HUES64 (cell line): ENCODE results near the gene CASQ2.

Experiments
- H3K27ac ChIP-seq: 2 replicates; pipeline ENCODE4 v1.7.0; 2013; ENCODE audit warnings: low read depth, low read length, inconsistent platforms
- H3K27me3 ChIP-seq: 2 replicates; pipeline ENCODE4 v1.6.1; 2013; ENCODE audit warnings: mild to moderate bottlenecking, low read length; ENCODE audit not compliant: insufficient read depth
- H3K36me3 ChIP-seq: 2 replicates; pipeline ENCODE4 v1.6.1; 2013; ENCODE audit warnings: mild to moderate bottlenecking, low read length; ENCODE audit not compliant: insufficient read depth
- H3K4me1 ChIP-seq: 2 replicates; pipeline ENCODE4 v1.6.1; 2013; ENCODE audit warnings: mild to moderate bottlenecking, low read length, moderate library complexity; ENCODE audit not compliant: insufficient read depth
- H3K4me3 ChIP-seq: 2 replicates; pipeline ENCODE4 v1.5.1; 2013; ENCODE audit warnings: mild to moderate bottlenecking, low read length, moderate library complexity
- H3K9ac ChIP-seq: 2 replicates; pipeline ENCODE4 v1.6.1; 2013; ENCODE audit warnings: mild to moderate bottlenecking, low read depth, low read length
- H3K9me3 ChIP-seq: 2 replicates; pipeline ENCODE4 v1.6.1; 2013; ENCODE audit warnings: low read depth, low read length; ENCODE audit not compliant: insufficient read depth
- WGBS: fragments of 150-250, 120-280 bp; methylation state at CpG from one replicate; pipeline ENCODE4 v1.1.7; 2013; ENCODE audit warnings: missing lambda C conversion rate; 5-methylcytosine and 5-hydroxymethylcytosine counted together

The CASQ2 gene

DNA sequence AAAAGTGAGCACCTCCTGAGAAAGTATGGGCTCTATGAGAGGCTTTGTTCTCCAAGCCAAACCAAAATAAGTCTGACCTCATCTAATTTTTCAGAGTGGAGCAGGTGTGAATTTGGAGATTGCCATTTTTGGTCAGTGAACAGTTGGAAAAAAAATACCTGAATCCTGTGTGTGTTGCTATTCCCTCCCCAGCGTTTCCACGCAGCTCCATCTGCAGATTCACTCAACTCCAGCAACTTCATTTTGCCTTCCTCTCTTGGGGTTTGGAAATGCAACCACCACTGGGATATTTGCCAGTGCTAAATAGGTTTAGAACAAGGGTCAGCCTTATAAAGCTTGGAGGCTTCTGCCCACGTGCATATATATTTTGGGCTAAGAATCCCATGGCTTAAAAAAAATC is 11.2 kb downstream of the CASQ2 start:
- Histone ChIP-seq H3K4me3 (no peak overlapping the region), H3K4me1 (no peaks in the 10 kb centered on the region), H3K9ac (no peak overlapping the region), H3K36me3 (no peaks in the 10 kb centered on the region), H3K9me3 (peaks cover 6% of the 10 kb centered on the region; the same call in 1 of the 2 replicates), H3K27ac (no peak overlapping the region), H3K27me3 (no peaks in the 10 kb centered on the region)
- 89% methylated on average over 2 of the region's 3 CpGs for WGBS

DNA sequence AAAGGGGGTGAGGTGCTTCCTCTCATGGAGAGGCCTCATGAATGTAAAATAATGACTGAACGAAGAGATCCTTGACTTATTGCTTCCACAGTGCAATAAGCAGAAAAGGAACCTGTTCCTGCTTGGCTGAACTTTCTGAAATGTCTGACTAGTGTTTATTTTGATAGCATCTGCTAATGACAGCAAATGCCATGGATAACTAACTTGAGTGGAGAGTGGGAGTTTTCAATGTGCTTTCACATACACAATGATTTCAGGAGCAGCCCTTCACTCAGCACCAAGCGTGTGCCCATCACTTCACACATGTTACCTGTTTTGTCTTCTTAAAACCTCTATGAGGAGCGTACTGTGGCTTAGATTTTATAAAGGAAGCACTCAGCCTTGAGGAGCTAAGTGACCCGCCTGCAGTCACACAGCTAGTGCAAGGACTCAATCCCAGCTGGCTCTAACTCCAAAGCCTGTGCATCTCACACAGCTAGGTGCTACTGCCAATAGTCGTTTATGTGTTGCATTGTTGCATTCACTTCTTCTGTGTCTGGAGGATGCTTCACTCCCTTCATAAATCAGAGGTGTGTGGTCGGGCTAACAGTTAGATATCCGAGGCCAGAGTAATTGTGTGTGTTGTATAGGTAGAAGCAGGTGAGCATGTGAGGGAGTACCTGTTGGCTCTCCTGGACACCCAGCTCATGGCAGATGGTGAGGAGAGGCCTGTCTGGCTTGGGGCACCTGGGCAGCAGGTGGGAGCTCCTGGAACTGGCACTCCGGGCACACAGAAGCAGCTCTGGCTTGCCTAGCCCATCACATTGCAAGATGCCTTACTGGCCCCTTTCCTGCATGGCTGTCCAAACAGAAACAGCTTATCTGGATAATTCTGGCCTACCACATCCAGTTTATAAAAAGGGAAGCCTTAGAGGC is 12.8 kb downstream of the CASQ2 start:
- Histone ChIP-seq H3K4me3 (no peak overlapping the region), H3K4me1 (no peaks in the 10 kb centered on the region), H3K27ac (no peak overlapping the region), H3K27me3 (no peaks in the 10 kb centered on the region), H3K9me3 (peaks cover 6% of the 10 kb centered on the region; the same call in 1 of the 2 replicates), H3K36me3 (no peaks in the 10 kb centered on the region), H3K9ac (no peak overlapping the region)
- 92% methylated on average over 8 of the region's 8 CpGs for WGBS

DNA sequence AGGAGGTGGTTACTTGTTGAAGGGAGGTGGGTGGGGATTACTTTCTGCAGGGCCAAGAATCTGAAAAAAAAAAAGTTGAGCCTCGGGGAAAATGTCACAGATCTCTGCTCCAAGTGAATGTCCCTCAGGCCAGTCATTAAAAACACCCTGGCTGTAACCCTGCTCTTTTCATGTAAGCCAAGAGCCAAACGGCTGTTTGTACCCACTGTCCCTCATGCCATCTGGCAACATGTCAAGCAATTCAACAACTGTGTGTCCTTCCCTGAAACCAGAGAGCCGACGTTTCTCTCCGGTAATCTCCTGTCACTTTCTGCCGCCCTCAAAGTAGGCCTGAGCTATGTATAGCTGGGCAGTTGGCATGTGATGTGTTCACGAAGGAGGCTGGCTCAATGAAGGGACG is 14.7 kb downstream of the CASQ2 start:
- H3K27ac ChIP-seq, result no peak overlapping the region
- no peaks in the 10 kb centered on the region for H3K4me1 ChIP-seq
- H3K9me3 ChIP-seq, result no peaks in the 10 kb centered on the region
- no peaks in the 10 kb centered on the region for H3K27me3 ChIP-seq
- H3K4me3 ChIP-seq, result no peak overlapping the region
- no peak overlapping the region for H3K9ac ChIP-seq
- H3K36me3 ChIP-seq, result no peaks in the 10 kb centered on the region
- 82% methylated on average over 8 of the region's 8 CpGs for WGBS

DNA sequence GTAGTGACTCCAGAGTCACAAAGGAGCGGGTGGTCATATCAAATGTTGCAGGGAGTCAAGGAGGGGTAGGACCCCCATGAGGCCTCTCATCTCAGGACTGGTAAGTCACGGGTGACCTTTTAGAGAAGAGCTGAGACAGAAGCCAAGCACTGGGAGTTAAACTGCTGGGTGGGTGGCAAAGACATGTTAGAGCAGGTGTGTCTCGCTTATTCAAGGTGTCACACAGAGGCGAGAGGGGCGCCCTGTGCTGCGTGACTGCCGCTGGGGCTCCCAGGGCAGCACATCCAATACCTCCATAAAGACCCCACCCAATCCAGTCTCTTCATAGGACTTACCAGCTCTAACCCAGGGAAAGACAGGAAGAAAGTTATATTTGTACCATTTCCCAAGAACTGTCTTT is 15.2 kb downstream of the CASQ2 start:
- no peak overlapping the region for H3K9ac ChIP-seq
- H3K4me3 ChIP-seq, result no peak overlapping the region
- no peak overlapping the region for H3K27ac ChIP-seq
- WGBS, result 82% methylated on average over 7 of the region's 7 CpGs
- H3K4me1 ChIP-seq, result peaks cover 5% of the 10 kb centered on the region; the same call in 1 of the 2 replicates
- no peaks in the 10 kb centered on the region for H3K9me3 ChIP-seq
- H3K36me3 ChIP-seq, result no peaks in the 10 kb centered on the region
- H3K27me3 ChIP-seq, result no peaks in the 10 kb centered on the region

DNA sequence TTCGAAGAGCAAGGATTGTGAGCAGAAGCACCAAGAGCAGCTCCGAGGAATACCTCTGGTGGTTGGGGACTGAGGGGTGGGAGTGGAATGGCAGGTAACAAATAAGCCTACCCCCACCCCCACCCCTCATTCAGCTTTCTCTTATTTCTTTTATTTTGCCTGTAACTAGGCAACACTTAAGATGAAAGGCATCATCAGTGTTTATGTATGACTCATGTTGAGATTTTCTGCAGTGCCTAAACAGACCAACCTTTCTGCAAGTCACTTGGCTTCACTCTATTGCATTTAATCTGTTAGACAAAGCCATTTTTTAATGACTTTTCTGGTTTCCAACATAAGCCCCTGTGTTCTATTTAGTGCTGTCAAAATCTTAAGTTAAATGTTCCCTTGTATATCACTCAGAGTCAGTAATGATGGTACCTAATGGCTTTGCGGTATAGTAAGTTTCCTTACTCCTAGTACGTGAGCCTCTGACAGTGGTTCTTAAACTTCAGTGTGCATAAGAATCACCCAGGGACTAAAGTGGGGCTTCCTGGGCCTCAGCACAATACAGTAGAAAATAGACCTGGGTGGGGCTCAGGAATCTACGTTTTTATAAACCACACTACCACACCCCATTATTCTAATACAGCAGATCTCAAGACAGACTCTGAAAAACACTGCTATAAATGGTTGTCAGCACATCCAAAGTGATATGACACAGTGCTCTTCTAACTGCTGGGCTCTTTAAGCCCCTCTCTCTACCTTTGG is 19.9 kb downstream of the CASQ2 start:
- Histone ChIP-seq H3K9me3 (no peaks in the 10 kb centered on the region), H3K27ac (no peak overlapping the region), H3K27me3 (no peaks in the 10 kb centered on the region), H3K4me1 (peaks cover 10% of the 10 kb centered on the region; the same call in 1 of the 2 replicates), H3K36me3 (no peaks in the 10 kb centered on the region), H3K4me3 (no peak overlapping the region), H3K9ac (no peak overlapping the region)
- WGBS, result 65% methylated on average over 4 of the region's 5 CpGs

DNA sequence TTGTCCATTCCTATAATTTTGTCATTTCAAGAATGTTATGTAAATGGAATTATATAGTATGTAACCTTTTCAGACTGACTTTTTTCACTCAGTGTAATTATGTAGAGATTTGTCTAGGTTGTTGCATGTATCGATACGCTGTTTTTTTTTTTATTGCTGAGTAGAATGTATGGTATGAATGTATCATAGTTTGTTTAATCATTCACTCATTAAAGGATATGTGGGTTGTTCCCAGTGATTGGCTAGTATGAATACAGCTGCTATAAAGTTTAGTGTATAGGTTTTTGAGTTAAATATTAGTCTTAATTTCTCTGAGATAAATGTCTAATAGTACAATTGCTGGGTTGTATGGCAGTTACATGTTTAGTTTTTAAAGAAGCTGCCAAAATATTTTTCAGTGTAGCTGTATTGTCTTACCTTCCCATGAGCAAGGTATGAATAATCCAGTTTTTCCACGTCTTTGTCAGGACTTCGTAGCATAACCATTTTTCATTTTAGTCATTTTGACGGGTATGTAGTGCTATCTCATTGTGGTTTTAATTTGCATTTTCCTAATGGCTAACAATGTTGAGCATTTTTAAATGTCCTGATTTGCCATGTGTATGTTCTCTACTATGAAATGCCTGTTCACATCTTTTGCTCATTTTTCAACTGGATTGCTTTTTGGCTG is 22.4 kb downstream of the CASQ2 start:
- Histone ChIP-seq H3K27ac (no peak overlapping the region), H3K27me3 (no peaks in the 10 kb centered on the region), H3K4me3 (no peak overlapping the region), H3K9me3 (no peaks in the 10 kb centered on the region), H3K36me3 (no peaks in the 10 kb centered on the region), H3K9ac (no peak overlapping the region), H3K4me1 (peaks cover 10% of the 10 kb centered on the region; the same call in 1 of the 2 replicates)
- 91% methylated on average over 5 of the region's 5 CpGs for WGBS

DNA sequence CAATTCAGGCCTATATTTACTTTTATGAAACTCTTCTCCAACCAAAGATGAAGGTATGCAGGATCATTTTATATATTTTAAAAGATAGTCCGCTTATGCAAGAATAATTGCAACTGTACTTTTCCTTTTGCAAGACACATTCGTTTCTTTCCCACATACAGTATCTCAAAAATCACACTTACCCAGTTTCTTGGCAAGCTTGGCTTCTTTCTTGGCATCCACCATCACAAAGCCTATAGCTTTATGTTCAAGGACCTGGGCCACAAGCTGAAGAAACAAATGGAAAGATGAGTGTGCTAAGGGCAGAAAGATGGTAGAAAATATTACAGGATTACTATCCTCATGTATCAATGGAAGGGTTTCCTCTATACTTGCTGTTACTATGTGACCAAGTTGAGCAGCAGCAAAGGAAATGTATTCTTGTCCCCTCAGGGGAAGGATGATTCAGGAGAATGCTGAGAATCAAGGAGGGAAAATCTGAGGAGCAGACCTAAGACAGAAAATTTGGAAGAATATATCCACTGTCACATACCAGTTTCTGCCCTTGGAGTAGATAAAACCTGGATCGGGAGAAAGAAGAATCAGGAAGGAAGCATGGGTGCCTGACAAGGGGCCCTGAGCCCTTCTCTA is 23.8 kb downstream of the CASQ2 start:
- H3K9me3 ChIP-seq, result no peaks in the 10 kb centered on the region
- peaks cover 10% of the 10 kb centered on the region; the same call in 1 of the 2 replicates for H3K4me1 ChIP-seq
- no peak overlapping the region for H3K27ac ChIP-seq
- H3K36me3 ChIP-seq, result no peaks in the 10 kb centered on the region
- WGBS, result 86% methylated on average over 3 of the region's 3 CpGs
- no peaks in the 10 kb centered on the region for H3K27me3 ChIP-seq
- H3K9ac ChIP-seq, result no peak overlapping the region
- no peak overlapping the region for H3K4me3 ChIP-seq

DNA sequence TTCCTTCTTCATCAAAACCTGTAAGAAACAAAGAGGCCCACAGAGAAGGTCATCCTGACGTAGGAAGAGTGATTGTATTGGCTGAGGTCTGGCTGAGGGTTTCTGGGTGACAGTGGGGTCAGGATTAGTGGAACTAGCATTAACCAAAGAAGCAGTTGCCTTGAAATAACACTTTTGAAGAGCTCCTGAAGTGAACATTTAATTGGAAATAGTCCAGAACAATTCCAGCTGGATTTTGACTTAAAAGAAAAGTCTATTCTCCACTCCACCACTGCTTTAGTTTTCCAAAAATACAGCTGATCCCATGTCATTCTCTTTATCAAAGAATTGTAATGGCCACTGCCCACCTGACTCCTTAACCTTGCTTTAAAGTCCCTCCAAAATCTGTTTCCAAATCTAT is 27.7 kb downstream of the CASQ2 start:
- 90% methylated on average over 1 of the region's 1 CpG for WGBS
- no peaks in the 10 kb centered on the region for H3K36me3 ChIP-seq
- H3K27me3 ChIP-seq, result no peaks in the 10 kb centered on the region
- H3K9me3 ChIP-seq, result no peaks in the 10 kb centered on the region
- H3K27ac ChIP-seq, result no peak overlapping the region
- no peak overlapping the region for H3K9ac ChIP-seq
- peaks cover 8% of the 10 kb centered on the region for H3K4me1 ChIP-seq
- H3K4me3 ChIP-seq, result no peak overlapping the region

DNA sequence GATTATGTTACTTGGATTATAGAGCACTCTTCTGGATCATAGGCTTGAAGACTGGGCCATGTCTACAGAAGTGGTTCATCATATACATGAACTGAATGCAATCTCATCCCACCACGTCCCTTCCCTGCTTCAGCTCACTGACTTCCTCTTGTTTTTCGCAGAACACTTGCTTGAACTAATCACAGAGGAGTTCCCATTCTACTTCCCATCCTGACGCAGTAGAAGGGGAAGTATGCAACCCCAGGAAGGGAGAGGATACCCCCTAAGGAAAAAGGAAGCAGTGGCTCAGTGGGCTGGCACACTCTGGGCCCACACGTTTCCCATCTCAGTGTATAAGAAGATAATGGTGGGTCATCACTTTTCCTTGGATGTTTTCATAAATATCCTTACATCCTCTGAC is 36.2 kb downstream of the CASQ2 start:
- H3K4me1 ChIP-seq, result peaks cover 11% of the 10 kb centered on the region
- WGBS, result 91% methylated on average over 4 of the region's 4 CpGs
- no peaks in the 10 kb centered on the region for H3K27me3 ChIP-seq

DNA sequence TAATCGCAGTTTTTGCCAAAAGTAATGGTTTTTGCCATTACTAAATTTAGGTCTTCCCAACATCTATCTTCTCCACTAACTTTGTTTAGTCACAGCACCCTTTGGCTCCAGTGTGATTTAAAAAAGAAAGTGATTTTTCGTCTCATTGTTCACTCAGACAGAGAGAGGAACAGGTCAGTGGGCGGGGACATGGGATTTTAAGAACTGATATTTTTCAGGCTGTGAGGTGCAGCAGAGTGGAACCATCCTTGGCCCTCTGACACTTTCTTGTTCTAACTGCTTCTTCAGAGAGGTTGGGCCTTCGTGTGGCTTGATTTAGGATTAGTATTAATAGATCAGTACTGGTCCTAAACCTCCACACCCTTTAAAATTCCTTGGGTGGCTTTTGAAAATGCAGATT is 38.8 kb downstream of the CASQ2 start:
- no peak overlapping the region for H3K9ac ChIP-seq
- no peaks in the 10 kb centered on the region for H3K36me3 ChIP-seq
- no peak overlapping the region for H3K4me3 ChIP-seq
- peaks cover 6% of the 10 kb centered on the region; the same call in 1 of the 2 replicates for H3K4me1 ChIP-seq
- no peaks in the 10 kb centered on the region for H3K27me3 ChIP-seq
- WGBS, result 78% methylated on average over 3 of the region's 4 CpGs
- H3K27ac ChIP-seq, result no peak overlapping the region
- H3K9me3 ChIP-seq, result no peaks in the 10 kb centered on the region

More for the DNA sequence above, 36.2 kb downstream of the CASQ2 start:
- no peak overlapping the region for H3K27ac ChIP-seq
- no peaks in the 10 kb centered on the region for H3K9me3 ChIP-seq
- no peak overlapping the region for H3K4me3 ChIP-seq
- no peak overlapping the region for H3K9ac ChIP-seq
- no peaks in the 10 kb centered on the region for H3K36me3 ChIP-seq
